RWPE2 (cell line): ENCODE data around the gene DNAJC27.

Experiments used
- ATAC-seq: fragments of 200-7000 bp; cut with Tn5 transposase; 3 replicates; pipeline ENCODE4 v1.9.1; 2021; ENCODE audit warnings: low read depth
- DNase-seq: peaks from one replicate; pipeline ENCODE4 v3.0.0-alpha.2; 2020; ENCODE audit warnings: low spot score
- H3K27ac ChIP-seq: fragments of 450-650 bp; 2 replicates; pipeline ENCODE4 v1.5.1; 2017; ENCODE audit warnings: mild to moderate bottlenecking; ENCODE audit not compliant: poor library complexity, severe bottlenecking
- H3K27me3 ChIP-seq: fragments of 250-450 bp; sonication (Bioruptor Pico); 2 replicates; pipeline ENCODE4 v1.5.1; 2021; ENCODE audit warnings: mild to moderate bottlenecking, moderate library complexity; ENCODE audit not compliant: insufficient read depth, poor library complexity, severe bottlenecking
- H3K36me3 ChIP-seq: fragments of 250-450 bp; sonication (Bioruptor Pico); 2 replicates; pipeline ENCODE4 v1.5.1; 2020; ENCODE audit warnings: low read depth, mild to moderate bottlenecking, moderate library complexity
- H3K4me1 ChIP-seq: fragments of 250-450 bp; sonication (Bioruptor Pico); 2 replicates; pipeline ENCODE4 v1.5.1; 2021; ENCODE audit warnings: mild to moderate bottlenecking, moderate library complexity; ENCODE audit not compliant: insufficient read depth, poor library complexity, severe bottlenecking
- H3K4me3 ChIP-seq: fragments of 250-450 bp; sonication (Bioruptor Pico); 2 replicates; pipeline ENCODE4 v1.5.1; 2021; ENCODE audit warnings: mild to moderate bottlenecking, moderate library complexity; ENCODE audit not compliant: severe bottlenecking
- H3K9me3 ChIP-seq: fragments of 250-450 bp; sonication (Bioruptor Pico); 2 replicates; pipeline ENCODE4 v1.5.1; 2021; ENCODE audit warnings: mild to moderate bottlenecking, moderate library complexity; ENCODE audit not compliant: severe bottlenecking
- TF ChIP-seq, protein P1 (sequence below): fragments of 450-650 bp; IDR thresholded peaks from one replicate; pipeline ENCODE4 v1.5.1; 2017; ENCODE audit warnings: mild to moderate bottlenecking, moderate library complexity; ENCODE audit not compliant: poor library complexity, severe bottlenecking

DNAJC27 gene

DNA sequence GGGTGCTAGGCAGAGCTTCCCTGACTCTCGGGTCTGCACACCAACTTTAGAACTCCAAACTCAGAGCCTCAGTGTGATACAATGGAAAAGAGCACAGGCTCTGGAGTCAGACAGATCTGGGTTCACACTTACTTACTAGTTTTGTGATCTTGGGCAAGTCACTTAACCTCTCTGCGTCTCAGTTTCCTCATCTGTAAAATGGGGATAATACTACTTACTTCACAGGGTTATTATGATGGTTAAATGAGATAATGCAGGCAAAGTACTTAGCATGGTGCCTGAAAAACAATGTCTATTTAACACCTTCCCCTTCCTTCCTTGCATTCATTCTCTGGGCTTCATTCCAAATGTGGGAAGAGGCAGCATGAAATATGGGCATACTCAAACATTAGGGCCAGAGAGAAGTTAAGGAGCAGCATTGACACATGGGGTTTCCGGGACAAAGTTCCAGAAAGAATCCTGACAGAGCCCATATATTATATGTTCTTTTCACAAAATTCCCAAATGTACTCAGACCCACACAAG, 13.3 kb downstream of the DNAJC27 start:
- peaks cover 49% of the 10 kb centered on the region for H3K36me3 ChIP-seq

DNA sequence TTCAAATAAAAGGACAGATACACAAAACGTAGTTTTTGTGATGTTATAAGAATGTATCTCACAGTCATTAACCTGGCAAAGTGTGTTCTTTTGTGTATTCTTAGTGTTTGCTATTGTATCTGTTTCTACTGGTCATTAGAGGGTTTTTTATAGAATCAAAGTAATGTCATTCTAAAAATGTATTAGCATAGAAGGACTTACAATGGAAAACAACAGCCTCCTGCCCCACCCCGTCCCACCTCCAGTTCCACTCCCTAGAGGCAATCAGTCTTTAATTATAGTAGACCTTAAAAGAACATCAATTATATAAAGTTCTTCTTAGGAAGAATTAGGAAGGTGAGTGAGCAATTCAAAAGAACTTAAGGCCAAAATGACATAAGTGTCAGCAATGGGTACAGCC, 13.8 kb downstream of the DNAJC27 start:
- Histone ChIP-seq H3K36me3 (peaks cover 44% of the 10 kb centered on the region), H3K9me3 (no peaks in the 10 kb centered on the region)
- no peak for ATAC-seq

More for the DNA sequence above, 13.3 kb downstream of the DNAJC27 start:
- Histone ChIP-seq H3K4me1 (no peaks in the 10 kb centered on the region), H3K27me3 (no peaks in the 10 kb centered on the region), H3K9me3 (no peaks in the 10 kb centered on the region), H3K27ac (no peak overlapping the region), H3K4me3 (no peak overlapping the region)
- no peak for DNase-seq
- TF ChIP-seq, protein P1, sequence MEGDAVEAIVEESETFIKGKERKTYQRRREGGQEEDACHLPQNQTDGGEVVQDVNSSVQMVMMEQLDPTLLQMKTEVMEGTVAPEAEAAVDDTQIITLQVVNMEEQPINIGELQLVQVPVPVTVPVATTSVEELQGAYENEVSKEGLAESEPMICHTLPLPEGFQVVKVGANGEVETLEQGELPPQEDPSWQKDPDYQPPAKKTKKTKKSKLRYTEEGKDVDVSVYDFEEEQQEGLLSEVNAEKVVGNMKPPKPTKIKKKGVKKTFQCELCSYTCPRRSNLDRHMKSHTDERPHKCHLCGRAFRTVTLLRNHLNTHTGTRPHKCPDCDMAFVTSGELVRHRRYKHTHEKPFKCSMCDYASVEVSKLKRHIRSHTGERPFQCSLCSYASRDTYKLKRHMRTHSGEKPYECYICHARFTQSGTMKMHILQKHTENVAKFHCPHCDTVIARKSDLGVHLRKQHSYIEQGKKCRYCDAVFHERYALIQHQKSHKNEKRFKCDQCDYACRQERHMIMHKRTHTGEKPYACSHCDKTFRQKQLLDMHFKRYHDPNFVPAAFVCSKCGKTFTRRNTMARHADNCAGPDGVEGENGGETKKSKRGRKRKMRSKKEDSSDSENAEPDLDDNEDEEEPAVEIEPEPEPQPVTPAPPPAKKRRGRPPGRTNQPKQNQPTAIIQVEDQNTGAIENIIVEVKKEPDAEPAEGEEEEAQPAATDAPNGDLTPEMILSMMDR: no peak
- no peak for ATAC-seq

DNA sequence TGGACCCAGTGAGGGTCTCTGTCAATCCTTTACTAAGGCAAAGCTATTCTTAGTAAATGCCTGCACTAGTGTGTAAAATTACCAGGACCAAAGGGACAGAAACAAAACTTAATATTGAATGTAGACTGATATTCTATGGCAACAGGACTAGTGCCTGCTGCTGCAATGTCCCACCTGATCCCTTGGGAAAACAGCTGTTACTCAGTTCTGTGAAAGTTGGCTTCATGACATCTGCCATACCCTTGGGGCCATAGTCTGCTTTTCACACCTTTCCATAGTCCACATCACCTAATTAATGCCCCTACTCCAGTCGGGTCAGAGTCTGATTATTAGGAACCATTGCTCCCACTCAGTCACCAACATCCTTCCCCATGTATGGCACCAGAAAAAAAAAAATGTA, 14.5 kb downstream of the DNAJC27 start:
- no peak overlapping the region for H3K27ac ChIP-seq
- TF ChIP-seq, protein P1: no peak
- no peaks in the 10 kb centered on the region for H3K4me1 ChIP-seq
- peaks cover 38% of the 10 kb centered on the region for H3K36me3 ChIP-seq
- ATAC-seq (no peak), DNase-seq (no peak)
- no peaks in the 10 kb centered on the region for H3K9me3 ChIP-seq
- H3K27me3 ChIP-seq: no peaks in the 10 kb centered on the region
- no peak overlapping the region for H3K4me3 ChIP-seq

More for the DNA sequence above, 13.8 kb downstream of the DNAJC27 start:
- no peak for DNase-seq
- TF ChIP-seq, protein P1: no peak
- Histone ChIP-seq H3K4me1 (no peaks in the 10 kb centered on the region), H3K27ac (no peak overlapping the region), H3K4me3 (no peak overlapping the region), H3K27me3 (no peaks in the 10 kb centered on the region)

DNA sequence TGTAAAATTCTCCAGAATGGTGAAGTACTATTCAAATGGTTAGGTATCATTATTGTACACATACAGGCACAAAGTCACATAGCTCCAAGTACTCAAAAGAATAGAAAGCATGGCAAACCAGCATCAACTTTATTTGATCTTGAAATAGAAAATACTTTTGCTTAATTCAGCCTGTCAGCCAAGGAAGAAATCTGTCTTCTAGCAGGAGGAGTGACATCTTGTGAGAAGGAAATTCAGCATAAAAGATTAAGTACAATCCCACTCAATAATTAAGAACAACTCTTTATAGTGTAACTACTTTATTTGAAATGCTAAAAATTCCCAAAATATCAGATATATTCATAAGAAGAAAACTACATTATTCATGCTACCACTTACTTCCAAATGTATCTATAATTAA, 15.8 kb downstream of the DNAJC27 start:
- H3K4me3 ChIP-seq: no peak overlapping the region
- ATAC-seq (no peak), DNase-seq (no peak)
- H3K27me3 ChIP-seq: no peaks in the 10 kb centered on the region
- H3K4me1 ChIP-seq: no peaks in the 10 kb centered on the region
- no peak overlapping the region for H3K27ac ChIP-seq
- H3K9me3 ChIP-seq: no peaks in the 10 kb centered on the region
- peaks cover 47% of the 10 kb centered on the region for H3K36me3 ChIP-seq
- TF ChIP-seq, protein P1: no peak

DNA sequence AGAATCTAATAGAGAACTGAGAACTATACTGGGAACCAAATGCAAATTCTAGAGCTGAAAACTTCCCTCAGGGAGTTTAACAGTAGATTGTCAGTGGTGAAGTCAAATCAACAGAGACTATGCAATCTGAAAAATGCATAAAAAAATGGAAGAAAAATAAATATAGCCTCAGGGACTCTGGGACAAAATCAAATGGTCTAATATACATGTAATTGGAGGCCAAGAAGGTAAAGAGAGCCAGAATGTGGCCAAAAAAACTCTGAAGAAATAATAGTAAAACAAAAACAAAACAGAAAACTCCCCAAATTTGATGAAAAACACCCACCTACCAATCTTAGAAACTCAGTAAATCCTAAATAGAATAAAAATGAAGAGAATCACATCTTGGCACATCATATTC, 16.5 kb downstream of the DNAJC27 start:
- Histone ChIP-seq H3K4me1 (no peaks in the 10 kb centered on the region), H3K4me3 (no peak overlapping the region), H3K27me3 (no peaks in the 10 kb centered on the region), H3K9me3 (no peaks in the 10 kb centered on the region), H3K36me3 (peaks cover 46% of the 10 kb centered on the region), H3K27ac (no peak overlapping the region)
- DNase-seq: no peak
- no peak for ATAC-seq
- TF ChIP-seq, protein P1: no peak
